ENCODE measurements around the gene ST3GAL3.

GRCh38 chr1:43716559-43717281, 9.4 kb downstream of the ST3GAL3 start:
- TF ChIP-seq FOXK2 (IDR thresholded peaks at IDR 0.05), result no peak
- no peak for TF ChIP-seq PKNOX1 (IDR thresholded peaks at IDR 0.05)
- no peak for TF ChIP-seq NFRKB (IDR thresholded peaks at IDR 0.05)
- no peak for TF ChIP-seq HDGF (IDR thresholded peaks at IDR 0.05; ENCODE audit: borderline replicate concordance)
